Prostate gland (tissue), 2 donors: ENCODE data around the gene SEMA4G.
A peak's percentile ranks its signal among the peaks of the same experiment; 100 is the strongest.

Experiments used
- CTCF ChIP-seq, 4 experiments: fragments of 200-600 bp in 2 of 4; fragments of 450-650 bp in 2 of 4; sonication (generic) in 2 of 4; IDR thresholded peaks; 1 replicate in 3 of 4; 2 replicates in 1 of 4; pipeline ENCODE4 v1.5.1; 2016 to 2019; ENCODE audit warnings: antibody characterized with exemption in 4 of 4, mild to moderate bottlenecking in 2 of 4, moderate library complexity in 2 of 4
- POLR2A ChIP-seq: fragments of 450-650 bp; IDR thresholded peaks from one replicate; pipeline ENCODE4 v1.6.1; 2016; ENCODE audit warnings: antibody characterized with exemption, mild to moderate bottlenecking

- TF ChIP-seq CTCF (IDR thresholded peaks at IDR 0.05) = peak in 2 of 4 experiments; percentile 18 to 19
- no peak for TF ChIP-seq POLR2A
Measured at GRCh38 chr10:100996678-100997359, 27.5 kb downstream of the SEMA4G start.
